ENCODE results near the gene ZC3H12A. TPM values are rescaled to one million over a fixed set of nuclear protein-coding genes. Genes with fewer than 3 reads are reported as not detected.
A peak's percentile ranks its signal among the peaks of the same experiment; 100 is the strongest.

ZC3H12A gene
- total RNA-seq (100 to 1,000 TPM in 2 of 5 experiments, 10 to 100 TPM in 3; 35.0 to 122 (median 46.7) TPM), polyA plus RNA-seq (1 to 10 TPM; 4.4 to 4.7 TPM), total RNA-seq (243 reads per million, percentile 94 among the genes with 10 or more reads in this experiment)

DNA sequence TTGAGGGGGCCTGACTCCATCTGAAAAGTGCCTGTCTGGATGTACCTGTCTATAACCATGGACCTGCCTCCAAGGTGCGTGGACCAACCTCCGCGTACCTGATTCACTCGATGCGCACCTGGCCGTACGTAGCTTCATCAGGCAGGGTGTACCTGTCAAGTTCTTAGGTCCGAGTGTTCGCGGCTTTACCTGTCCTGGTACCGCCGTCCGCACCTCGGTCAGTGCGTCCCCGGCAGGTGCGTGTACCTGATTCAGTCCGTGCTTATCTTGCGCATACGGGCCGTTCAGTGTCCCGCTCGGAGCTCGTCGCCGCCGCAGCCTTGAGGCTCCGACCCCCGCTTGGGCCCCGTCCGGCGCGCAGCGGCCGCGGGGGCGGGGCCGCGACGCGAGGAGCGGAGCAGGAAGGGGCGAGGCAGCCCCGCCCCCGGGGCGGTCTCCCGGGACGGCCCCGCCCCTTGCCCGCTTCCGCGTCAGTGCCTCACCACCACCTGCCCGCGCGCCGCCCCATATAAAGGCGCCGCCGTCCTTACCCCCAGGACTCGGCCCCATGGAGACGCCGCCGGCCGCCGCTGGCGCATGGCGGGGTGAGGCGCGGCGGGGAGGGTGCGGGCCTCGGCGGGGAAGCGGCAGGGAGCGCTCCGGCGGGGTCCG lies at the start of gene ZC3H12A:
ZC3H12A (plus strand) TSS at position 535 of the 651 bp plus-strand sequence. CDS start 917 bp downstream, outside the sequence.
- peak; percentile 87 to 98 (median 93) for DNase-seq
- peak within 1 kb of the TSS; percentile 91 to 99 (median 96) for H3K4me3 Mint-ChIP-seq
- Histone ChIP-seq H3K4me1 (ENCODE audit: control insufficient read depth in 2 of 2, insufficient read depth in 2 of 2, low read length in 2 of 2) (peaks cover 28 to 33% of the 10 kb centered on the region in 2 donors), H3K27me3 (ENCODE audit: control insufficient read depth in 2 of 2, insufficient read depth in 2 of 2, low read length in 2 of 2) (no peaks in the 10 kb centered on the region), H3K9me3 (ENCODE audit: control insufficient read depth in 2 of 3, low read length in 3 of 3) (no peaks in the 10 kb centered on the region), H3K4me3 (ENCODE audit: low read length) (peak within 1 kb of the TSS; percentile 97), H3K36me3 (ENCODE audit: control insufficient read depth in 2 of 3, insufficient read depth in 3 of 3, low read length in 3 of 3) (peaks cover 0 to 27% (median 7%) of the 10 kb centered on the region in 3 experiments), H3K27ac (ENCODE audit: low read depth, low read length) (peak within 1 kb of the TSS; percentile 95)
- H3K4me1 Mint-ChIP-seq, result peaks cover 43 to 59% (median 54%) of the 10 kb centered on the region in 7 donors
- peaks cover 3 to 43% (median 10%) of the 10 kb centered on the region in 5 donors for H3K36me3 Mint-ChIP-seq
- H3K27ac Mint-ChIP-seq, result peak within 1 kb of the TSS; percentile 93 to 99 (median 98)
- intact Hi-C loops (cut with micrococcal nuclease), result loop anchor here (1.0 to 10.0 kb wide), 11 partner anchors 13 to 1383 kb away; partner anchors contain the start of genes CDCA8 (in 1 of the 2), INPP5B (in 1 of the 2), MAP7D1 (in 1 of the 2) and MEAF6 (in 1 of the 2)
- ChIA-PET CTCF (interaction anchor here (0.6 to 8.9 kb wide), 4 partner anchors 10 to 1372 kb away, joined by 3 to 103 read pairs (median 4); no protein-coding TSS in a partner anchor), POLR2A (interaction anchor here (0.6 to 9.1 kb wide), 13 partner anchors 9 to 1731 kb away, joined by 3 to 90 read pairs (median 4); partner anchors contain the start of genes AGO3, CDCA8, GNL2 and MACF1)
- peak; percentile 82 for ATAC-seq
- H3K27me3 Mint-ChIP-seq, result no peaks in the 10 kb centered on the region
- no peaks in the 10 kb centered on the region for H3K9me3 Mint-ChIP-seq

- ChIA-PET POLR2A (no interaction called here), CTCF (no interaction called here)
- DNase-seq (no peak), ATAC-seq (no peak)
- no peaks in the 10 kb centered on the region for H3K4me1 Mint-ChIP-seq
- peaks cover 9 to 31% (median 19%) of the 10 kb centered on the region in 5 donors for H3K27me3 Mint-ChIP-seq
- H3K9me3 Mint-ChIP-seq, result peaks cover 0 to 1% (median 0%) of the 10 kb centered on the region in 11 donors
- Histone ChIP-seq H3K9me3 (ENCODE audit: control insufficient read depth in 2 of 3, low read length in 3 of 3) (no peaks in the 10 kb centered on the region), H3K4me3 (ENCODE audit: low read length) (no peak overlapping the region), H3K4me1 (ENCODE audit: control insufficient read depth in 2 of 2, insufficient read depth in 2 of 2, low read length in 2 of 2) (no peaks in the 10 kb centered on the region), H3K27ac (ENCODE audit: low read depth, low read length) (no peak overlapping the region), H3K36me3 (ENCODE audit: control insufficient read depth in 2 of 3, insufficient read depth in 3 of 3, low read length in 3 of 3) (no peaks in the 10 kb centered on the region), H3K27me3 (ENCODE audit: control insufficient read depth in 2 of 2, insufficient read depth in 2 of 2, low read length in 2 of 2) (no peaks in the 10 kb centered on the region)
- no peaks in the 10 kb centered on the region for H3K36me3 Mint-ChIP-seq
- no peak overlapping the region for H3K4me3 Mint-ChIP-seq
- intact Hi-C loops (cut with micrococcal nuclease), result no loop called here
- no peak overlapping the region for H3K27ac Mint-ChIP-seq
Measured at GRCh38 chr1:37425221-37425620, 49.2 kb upstream of the ZC3H12A start.

- Mint-ChIP-seq H3K9me3 (peaks cover 0 to 1% (median 0%) of the 10 kb centered on the region in 11 donors), H3K27me3 (peaks cover 9 to 27% (median 12%) of the 10 kb centered on the region in 5 donors), H3K36me3 (no peaks in the 10 kb centered on the region), H3K27ac (no peak overlapping the region), H3K4me3 (no peak overlapping the region), H3K4me1 (peaks cover 0 to 3% (median 0%) of the 10 kb centered on the region in 7 donors)
- ChIA-PET POLR2A (no interaction called here), CTCF (no interaction called here)
- Histone ChIP-seq H3K27ac (ENCODE audit: low read depth, low read length) (no peak overlapping the region), H3K27me3 (ENCODE audit: control insufficient read depth in 2 of 2, insufficient read depth in 2 of 2, low read length in 2 of 2) (no peaks in the 10 kb centered on the region), H3K4me3 (ENCODE audit: low read length) (no peak overlapping the region), H3K36me3 (ENCODE audit: control insufficient read depth in 2 of 3, insufficient read depth in 3 of 3, low read length in 3 of 3) (no peaks in the 10 kb centered on the region), H3K4me1 (ENCODE audit: control insufficient read depth in 2 of 2, insufficient read depth in 2 of 2, low read length in 2 of 2) (no peaks in the 10 kb centered on the region), H3K9me3 (ENCODE audit: control insufficient read depth in 2 of 3, low read length in 3 of 3) (no peaks in the 10 kb centered on the region)
- DNase-seq, result no peak
- intact Hi-C loops (cut with micrococcal nuclease), result no loop called here
- peak; percentile 60 for ATAC-seq
Measured at GRCh38 chr1:37429029-37429428, 45.4 kb upstream of the ZC3H12A start.

DNA sequence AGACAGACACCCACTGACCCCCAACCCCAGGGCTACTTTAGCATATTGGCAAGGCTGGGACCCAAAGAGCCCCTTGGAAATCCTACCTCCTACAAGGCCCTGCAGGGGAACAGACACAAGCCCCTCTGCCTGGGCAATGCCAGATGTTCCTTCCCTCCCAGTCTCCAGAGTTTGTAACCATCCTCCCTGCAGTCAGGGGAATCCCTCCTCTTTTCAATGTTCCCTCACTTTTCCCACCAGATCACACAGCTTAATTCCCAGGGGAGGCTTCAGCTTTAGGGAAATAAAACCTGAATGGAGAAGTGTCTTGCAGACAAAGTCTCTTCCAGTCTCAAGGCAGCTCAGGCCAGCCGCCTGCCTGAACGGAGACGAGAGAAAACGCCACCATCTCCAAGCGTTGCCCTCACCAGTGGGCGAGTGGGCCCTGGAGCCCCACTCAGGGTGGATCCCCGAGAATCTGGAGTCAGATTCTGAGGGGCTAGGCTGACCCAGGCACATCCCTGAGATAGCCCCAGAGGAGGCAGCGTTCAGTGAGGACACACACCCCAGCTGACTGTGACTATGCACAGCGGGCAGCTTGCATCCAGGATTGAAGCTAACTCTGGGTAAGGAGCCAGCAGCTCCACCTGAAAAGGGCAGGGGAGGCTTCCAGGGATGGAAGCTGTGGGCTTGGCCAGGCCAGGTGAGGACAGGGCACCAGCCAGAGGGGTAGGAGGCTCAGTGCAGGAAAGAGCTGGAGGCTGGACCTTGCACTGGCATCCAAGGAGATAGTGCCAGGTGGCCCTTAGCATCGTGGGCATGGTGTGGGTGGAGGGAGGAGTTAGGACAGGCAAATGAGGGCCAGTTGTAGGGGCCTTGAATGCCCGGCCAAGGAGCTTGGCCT lies 44.0 kb upstream of the ZC3H12A start:
- Mint-ChIP-seq H3K9me3 (peaks cover 0 to 1% (median 0%) of the 10 kb centered on the region in 11 donors), H3K27ac (no peak overlapping the region), H3K27me3 (peaks cover 9 to 27% (median 12%) of the 10 kb centered on the region in 5 donors), H3K4me1 (peaks cover 0 to 7% (median 0%) of the 10 kb centered on the region in 7 donors), H3K36me3 (no peaks in the 10 kb centered on the region), H3K4me3 (no peak overlapping the region)
- no peak overlapping the region for H3K4me3 ChIP-seq (ENCODE audit: low read length)
- ChIA-PET POLR2A (no interaction called here), CTCF (no interaction called here)
- no peaks in the 10 kb centered on the region for H3K4me1 ChIP-seq (ENCODE audit: control insufficient read depth in 2 of 2, insufficient read depth in 2 of 2, low read length in 2 of 2)
- DNase-seq, result no peak
- no peak overlapping the region for H3K27ac ChIP-seq (ENCODE audit: low read depth, low read length)
- no peaks in the 10 kb centered on the region for H3K36me3 ChIP-seq (ENCODE audit: control insufficient read depth in 2 of 3, insufficient read depth in 3 of 3, low read length in 3 of 3)
- no peaks in the 10 kb centered on the region for H3K9me3 ChIP-seq (ENCODE audit: control insufficient read depth in 2 of 3, low read length in 3 of 3)
- no peaks in the 10 kb centered on the region for H3K27me3 ChIP-seq (ENCODE audit: control insufficient read depth in 2 of 2, insufficient read depth in 2 of 2, low read length in 2 of 2)
- ATAC-seq, result no peak
- intact Hi-C loops (cut with micrococcal nuclease), result loop anchor here (5.0 to 10.0 kb wide), 3 partner anchors 876 to 1328 kb away; no protein-coding TSS in a partner anchor

GRCh38 chr1:37432716-37433115 lies 41.7 kb upstream of the ZC3H12A start:
- no peak overlapping the region for H3K4me3 Mint-ChIP-seq
- H3K27me3 Mint-ChIP-seq, result peaks cover 9 to 24% (median 20%) of the 10 kb centered on the region in 5 donors
- Histone ChIP-seq H3K4me1 (ENCODE audit: control insufficient read depth in 2 of 2, insufficient read depth in 2 of 2, low read length in 2 of 2) (no peaks in the 10 kb centered on the region), H3K4me3 (ENCODE audit: low read length) (no peak overlapping the region), H3K9me3 (ENCODE audit: control insufficient read depth in 2 of 3, low read length in 3 of 3) (no peaks in the 10 kb centered on the region), H3K27me3 (ENCODE audit: control insufficient read depth in 2 of 2, insufficient read depth in 2 of 2, low read length in 2 of 2) (no peaks in the 10 kb centered on the region), H3K27ac (ENCODE audit: low read depth, low read length) (no peak overlapping the region), H3K36me3 (ENCODE audit: control insufficient read depth in 2 of 3, insufficient read depth in 3 of 3, low read length in 3 of 3) (no peaks in the 10 kb centered on the region)
- H3K4me1 Mint-ChIP-seq, result peaks cover 0 to 7% (median 0%) of the 10 kb centered on the region in 7 donors
- ChIA-PET POLR2A (no interaction called here), CTCF (interaction anchor here (0.6 to 0.7 kb wide), 2 partner anchors 207 to 861 kb away, joined by 3 to 6 read pairs; no protein-coding TSS in a partner anchor)
- peaks cover 0 to 1% (median 0%) of the 10 kb centered on the region in 11 donors for H3K9me3 Mint-ChIP-seq
- H3K36me3 Mint-ChIP-seq, result no peaks in the 10 kb centered on the region
- no peak overlapping the region for H3K27ac Mint-ChIP-seq
- DNase-seq (no peak), ATAC-seq (no peak)
- intact Hi-C loops (cut with micrococcal nuclease), result loop anchor here (5.0 to 10.0 kb wide), 3 partner anchors 878 to 1330 kb away; no protein-coding TSS in a partner anchor

DNA sequence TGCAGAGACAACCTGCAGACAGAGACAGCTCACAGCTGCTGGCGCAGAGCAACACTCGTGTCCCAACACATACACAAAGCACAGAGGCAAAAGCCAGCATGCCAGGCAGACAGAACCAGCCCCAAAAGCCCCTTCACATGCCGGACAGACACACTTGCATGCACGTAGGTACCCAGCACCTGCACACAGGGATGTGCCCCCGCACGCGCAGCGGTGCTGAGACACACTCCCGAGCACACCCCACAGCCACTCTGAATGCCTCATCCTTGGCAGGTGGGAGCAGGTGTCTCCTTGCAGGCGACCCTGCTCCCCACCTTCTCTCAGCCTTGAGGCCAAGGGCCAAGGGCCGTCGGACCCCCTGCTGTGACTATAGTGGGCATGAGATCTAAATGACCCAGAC lies 41.2 kb upstream of the ZC3H12A start:
- H3K36me3 ChIP-seq (ENCODE audit: control insufficient read depth in 2 of 3, insufficient read depth in 3 of 3, low read length in 3 of 3), result no peaks in the 10 kb centered on the region
- Mint-ChIP-seq H3K4me3 (no peak overlapping the region), H3K9me3 (peaks cover 0 to 1% (median 0%) of the 10 kb centered on the region in 11 donors), H3K27me3 (peaks cover 9 to 27% (median 21%) of the 10 kb centered on the region in 5 donors), H3K36me3 (no peaks in the 10 kb centered on the region), H3K27ac (no peak overlapping the region), H3K4me1 (peaks cover 0 to 7% (median 0%) of the 10 kb centered on the region in 7 donors)
- H3K4me1 ChIP-seq (ENCODE audit: control insufficient read depth in 2 of 2, insufficient read depth in 2 of 2, low read length in 2 of 2), result no peaks in the 10 kb centered on the region
- POLR2A ChIA-PET, result no interaction called here
- no peaks in the 10 kb centered on the region for H3K9me3 ChIP-seq (ENCODE audit: control insufficient read depth in 2 of 3, low read length in 3 of 3)
- H3K27ac ChIP-seq (ENCODE audit: low read depth, low read length), result no peak overlapping the region
- intact Hi-C loops (cut with micrococcal nuclease), result loop anchor here (5.0 to 10.0 kb wide), 3 partner anchors 878 to 1331 kb away; no protein-coding TSS in a partner anchor
- no peaks in the 10 kb centered on the region for H3K27me3 ChIP-seq (ENCODE audit: control insufficient read depth in 2 of 2, insufficient read depth in 2 of 2, low read length in 2 of 2)
- H3K4me3 ChIP-seq (ENCODE audit: low read length), result no peak overlapping the region
- ATAC-seq (no peak), DNase-seq (no peak)
- CTCF ChIA-PET, result no interaction called here
